Panc1 (cell line): ENCODE data around the gene DRG1.

Experiments used
- POLR2AphosphoS5 ChIP-seq: IDR thresholded peaks from 2 replicates; pipeline ENCODE4 v1.6.1; 2012; ENCODE audit warnings: mild to moderate bottlenecking, low read depth, low read length, moderate library complexity
- SIN3A ChIP-seq: IDR thresholded peaks from 2 replicates; pipeline ENCODE4 v1.6.1; 2012; ENCODE audit warnings: low read depth, mild to moderate bottlenecking, low read length, moderate library complexity, borderline replicate concordance; ENCODE audit not compliant: insufficient read depth
- TCF7L2 ChIP-seq: IDR thresholded peaks from 2 replicates; pipeline ENCODE4 v1.6.1; 2011; ENCODE audit warnings: mild to moderate bottlenecking, low read depth, low read length, inconsistent platforms
- TF ChIP-seq, protein P1 (sequence below): fragments of 450-650 bp; IDR thresholded peaks from 2 replicates; pipeline ENCODE4 v1.5.1; 2017; ENCODE audit warnings: mild to moderate bottlenecking
- TF ChIP-seq, protein P2 (sequence below), 2 experiments: IDR thresholded peaks; 2 replicates each; pipeline ENCODE4 v1.6.1; 2011 to 2012; ENCODE audit warnings: low read depth in 2 of 2, control low read depth in 1 of 2, low read length in 1 of 2, mild to moderate bottlenecking in 1 of 2, moderate library complexity in 1 of 2; ENCODE audit not compliant: insufficient read depth in 1 of 2

DNA sequence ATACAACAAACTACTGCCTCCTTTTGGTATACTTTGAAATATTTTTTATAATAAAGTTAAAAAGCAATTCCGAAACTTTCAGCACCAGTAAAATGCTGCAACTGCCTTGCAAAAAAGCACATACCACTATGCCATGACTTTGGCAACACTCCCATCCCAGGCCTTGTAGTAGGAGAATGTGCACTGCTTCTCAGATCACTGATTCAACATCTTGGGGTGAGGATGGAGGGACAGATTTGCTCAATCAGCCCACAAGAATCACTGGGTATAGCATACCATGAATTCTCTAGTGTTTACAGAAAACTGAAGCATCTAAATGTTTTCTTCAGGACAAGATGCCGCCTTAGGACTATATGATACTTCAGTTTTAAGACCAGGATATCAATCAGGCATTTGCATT, 75.3 kb downstream of the DRG1 start:
- TF ChIP-seq, protein P1, sequence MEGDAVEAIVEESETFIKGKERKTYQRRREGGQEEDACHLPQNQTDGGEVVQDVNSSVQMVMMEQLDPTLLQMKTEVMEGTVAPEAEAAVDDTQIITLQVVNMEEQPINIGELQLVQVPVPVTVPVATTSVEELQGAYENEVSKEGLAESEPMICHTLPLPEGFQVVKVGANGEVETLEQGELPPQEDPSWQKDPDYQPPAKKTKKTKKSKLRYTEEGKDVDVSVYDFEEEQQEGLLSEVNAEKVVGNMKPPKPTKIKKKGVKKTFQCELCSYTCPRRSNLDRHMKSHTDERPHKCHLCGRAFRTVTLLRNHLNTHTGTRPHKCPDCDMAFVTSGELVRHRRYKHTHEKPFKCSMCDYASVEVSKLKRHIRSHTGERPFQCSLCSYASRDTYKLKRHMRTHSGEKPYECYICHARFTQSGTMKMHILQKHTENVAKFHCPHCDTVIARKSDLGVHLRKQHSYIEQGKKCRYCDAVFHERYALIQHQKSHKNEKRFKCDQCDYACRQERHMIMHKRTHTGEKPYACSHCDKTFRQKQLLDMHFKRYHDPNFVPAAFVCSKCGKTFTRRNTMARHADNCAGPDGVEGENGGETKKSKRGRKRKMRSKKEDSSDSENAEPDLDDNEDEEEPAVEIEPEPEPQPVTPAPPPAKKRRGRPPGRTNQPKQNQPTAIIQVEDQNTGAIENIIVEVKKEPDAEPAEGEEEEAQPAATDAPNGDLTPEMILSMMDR: no peak
- TF ChIP-seq, protein P2, sequence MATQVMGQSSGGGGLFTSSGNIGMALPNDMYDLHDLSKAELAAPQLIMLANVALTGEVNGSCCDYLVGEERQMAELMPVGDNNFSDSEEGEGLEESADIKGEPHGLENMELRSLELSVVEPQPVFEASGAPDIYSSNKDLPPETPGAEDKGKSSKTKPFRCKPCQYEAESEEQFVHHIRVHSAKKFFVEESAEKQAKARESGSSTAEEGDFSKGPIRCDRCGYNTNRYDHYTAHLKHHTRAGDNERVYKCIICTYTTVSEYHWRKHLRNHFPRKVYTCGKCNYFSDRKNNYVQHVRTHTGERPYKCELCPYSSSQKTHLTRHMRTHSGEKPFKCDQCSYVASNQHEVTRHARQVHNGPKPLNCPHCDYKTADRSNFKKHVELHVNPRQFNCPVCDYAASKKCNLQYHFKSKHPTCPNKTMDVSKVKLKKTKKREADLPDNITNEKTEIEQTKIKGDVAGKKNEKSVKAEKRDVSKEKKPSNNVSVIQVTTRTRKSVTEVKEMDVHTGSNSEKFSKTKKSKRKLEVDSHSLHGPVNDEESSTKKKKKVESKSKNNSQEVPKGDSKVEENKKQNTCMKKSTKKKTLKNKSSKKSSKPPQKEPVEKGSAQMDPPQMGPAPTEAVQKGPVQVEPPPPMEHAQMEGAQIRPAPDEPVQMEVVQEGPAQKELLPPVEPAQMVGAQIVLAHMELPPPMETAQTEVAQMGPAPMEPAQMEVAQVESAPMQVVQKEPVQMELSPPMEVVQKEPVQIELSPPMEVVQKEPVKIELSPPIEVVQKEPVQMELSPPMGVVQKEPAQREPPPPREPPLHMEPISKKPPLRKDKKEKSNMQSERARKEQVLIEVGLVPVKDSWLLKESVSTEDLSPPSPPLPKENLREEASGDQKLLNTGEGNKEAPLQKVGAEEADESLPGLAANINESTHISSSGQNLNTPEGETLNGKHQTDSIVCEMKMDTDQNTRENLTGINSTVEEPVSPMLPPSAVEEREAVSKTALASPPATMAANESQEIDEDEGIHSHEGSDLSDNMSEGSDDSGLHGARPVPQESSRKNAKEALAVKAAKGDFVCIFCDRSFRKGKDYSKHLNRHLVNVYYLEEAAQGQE (IDR thresholded peaks at IDR 0.05; ENCODE audit: insufficient read depth in 1 of 2, low read depth in 2 of 2, low read length in 1 of 2): no peak
- no peak for TF ChIP-seq POLR2AphosphoS5
- TF ChIP-seq SIN3A: no peak
- TF ChIP-seq TCF7L2: no peak
